ENCODE results near the gene MRPL21. TPM values are rescaled to one million over a fixed set of nuclear protein-coding genes. Genes with fewer than 3 reads are reported as not detected.
"Not testable (repeated sequence)": the region's sequence is repeated elsewhere in the genome, so short reads cannot be mapped to it uniquely, and the experiment has no call there.

The MRPL21 gene
- total RNA-seq, 1 donor from 2014 or later = 43.2 TPM

- no peak for DNase-seq
Measured at GRCh38 chr11:68865241-68865640, 38.4 kb downstream of the MRPL21 start.

GRCh38 chr11:68863553-68864265 is 39.9 kb downstream of the MRPL21 start:
- no peak for DNase-seq

GRCh38 chr11:68862421-68862820 is 41.2 kb downstream of the MRPL21 start:
- DNase-seq = no peak

DNA sequence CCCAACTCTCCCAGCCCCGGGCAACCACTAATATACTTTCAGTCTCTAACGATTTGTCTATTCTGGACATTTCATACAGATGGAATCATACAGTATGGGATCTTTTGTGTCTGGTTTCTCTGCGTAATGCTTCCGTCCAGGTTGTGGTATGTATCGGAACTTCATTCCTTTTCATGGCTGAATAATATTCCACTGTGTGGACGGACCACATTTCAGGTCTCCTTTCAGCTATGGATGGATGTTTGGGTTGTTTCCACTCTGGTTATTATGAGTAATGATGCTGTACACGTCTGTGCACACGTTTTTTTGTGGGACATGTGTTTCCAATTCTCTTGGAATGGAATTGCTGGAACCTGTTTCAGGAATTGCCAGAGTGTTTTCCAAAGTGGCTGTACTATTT is 44.5 kb downstream of the MRPL21 start:
- DNase-seq = no peak

DNA sequence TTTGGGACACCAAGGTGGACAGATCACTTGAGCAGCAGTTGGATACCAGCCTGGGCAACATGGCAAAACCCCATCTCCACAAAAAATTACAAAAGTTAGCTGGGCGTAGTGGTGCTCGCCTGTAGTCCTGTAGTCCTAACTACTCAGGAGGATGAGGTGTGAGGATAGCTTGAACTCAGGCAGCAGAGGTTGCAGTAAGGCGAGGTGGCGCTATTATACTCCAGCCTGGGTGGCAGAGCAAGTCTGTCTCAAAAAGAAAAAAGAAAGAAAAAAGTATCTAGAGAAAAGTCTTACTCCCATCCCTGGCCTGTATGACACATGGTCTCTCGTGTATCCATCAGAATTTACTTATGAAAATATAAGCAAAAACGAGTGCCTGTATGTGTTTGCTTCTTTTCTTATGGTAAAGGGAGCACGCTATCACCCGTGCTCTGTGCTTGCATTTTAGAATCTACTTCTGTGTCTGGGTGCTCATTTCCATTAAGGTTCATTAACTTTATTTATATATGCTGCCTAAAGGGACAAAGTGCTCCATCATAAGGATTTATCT is 46.5 kb downstream of the MRPL21 start:
- no peak for DNase-seq

DNA sequence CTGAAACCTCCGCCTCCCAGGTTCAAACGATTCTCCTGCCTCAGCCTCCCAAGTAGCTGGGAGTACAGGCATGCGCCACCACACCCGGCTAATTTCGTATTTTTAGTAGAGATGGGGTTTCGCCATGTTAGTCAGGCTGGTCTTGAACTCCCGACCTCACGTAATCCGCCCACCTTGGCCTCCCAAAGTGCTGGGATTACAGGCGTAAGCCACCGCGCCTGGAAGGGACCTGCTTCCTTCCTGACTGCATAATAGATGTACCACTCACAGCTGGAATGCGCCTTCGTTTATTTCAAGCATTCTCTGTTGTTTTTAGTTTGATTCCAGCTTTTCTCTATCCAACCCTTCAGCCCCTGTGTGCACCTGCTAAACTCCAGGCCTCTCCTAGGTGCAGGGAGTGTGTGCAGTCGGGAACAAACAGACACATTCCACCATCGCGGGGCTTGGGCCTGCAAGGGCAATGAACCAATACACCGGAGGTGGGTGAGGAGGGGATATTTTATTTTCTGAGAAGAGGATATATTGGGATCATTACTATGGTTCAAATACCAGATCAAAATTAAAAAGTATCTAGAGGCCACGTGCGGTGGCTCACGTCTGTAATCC is 47.1 kb downstream of the MRPL21 start:
- not testable (repeated sequence) for DNase-seq

DNA sequence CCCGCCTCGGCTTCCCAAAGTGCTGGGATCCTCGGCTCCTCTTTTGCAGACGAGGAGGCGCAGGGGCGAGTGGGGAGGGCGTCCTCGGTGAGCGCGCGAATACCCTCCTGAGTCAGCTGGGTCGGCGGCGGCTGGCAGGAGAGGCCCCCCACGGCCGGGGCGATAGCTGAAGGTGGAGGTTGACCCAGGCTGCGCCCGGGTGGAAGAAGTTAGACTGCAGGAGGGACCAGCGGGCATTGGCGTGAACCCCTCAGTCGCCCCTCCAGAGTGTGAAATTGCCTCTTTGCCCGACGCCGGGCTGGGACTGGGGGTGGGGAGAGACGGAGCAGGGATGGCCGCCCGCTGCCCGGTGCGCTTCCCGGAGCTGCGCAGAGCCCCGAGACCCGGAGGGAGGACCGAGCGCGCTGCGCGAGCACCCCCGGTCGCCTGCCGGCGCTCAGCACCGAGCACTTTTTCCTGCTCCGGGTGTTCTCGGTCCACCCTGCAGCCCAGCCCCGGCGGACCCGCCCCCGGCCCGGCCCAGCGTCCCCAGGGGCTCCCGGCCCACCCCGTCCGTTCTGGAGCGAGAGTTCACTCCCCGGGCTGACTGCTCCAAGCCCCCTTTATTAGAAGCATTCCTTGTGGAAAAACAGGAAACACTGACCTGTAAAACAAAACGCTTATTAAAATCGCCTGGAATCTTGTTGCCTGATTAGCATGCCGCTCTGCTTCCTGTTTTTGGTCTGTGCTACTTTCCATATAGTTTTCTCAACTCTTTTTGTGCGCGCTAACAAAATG is 48.2 kb downstream of the MRPL21 start:
- DNase-seq = no peak

DNA sequence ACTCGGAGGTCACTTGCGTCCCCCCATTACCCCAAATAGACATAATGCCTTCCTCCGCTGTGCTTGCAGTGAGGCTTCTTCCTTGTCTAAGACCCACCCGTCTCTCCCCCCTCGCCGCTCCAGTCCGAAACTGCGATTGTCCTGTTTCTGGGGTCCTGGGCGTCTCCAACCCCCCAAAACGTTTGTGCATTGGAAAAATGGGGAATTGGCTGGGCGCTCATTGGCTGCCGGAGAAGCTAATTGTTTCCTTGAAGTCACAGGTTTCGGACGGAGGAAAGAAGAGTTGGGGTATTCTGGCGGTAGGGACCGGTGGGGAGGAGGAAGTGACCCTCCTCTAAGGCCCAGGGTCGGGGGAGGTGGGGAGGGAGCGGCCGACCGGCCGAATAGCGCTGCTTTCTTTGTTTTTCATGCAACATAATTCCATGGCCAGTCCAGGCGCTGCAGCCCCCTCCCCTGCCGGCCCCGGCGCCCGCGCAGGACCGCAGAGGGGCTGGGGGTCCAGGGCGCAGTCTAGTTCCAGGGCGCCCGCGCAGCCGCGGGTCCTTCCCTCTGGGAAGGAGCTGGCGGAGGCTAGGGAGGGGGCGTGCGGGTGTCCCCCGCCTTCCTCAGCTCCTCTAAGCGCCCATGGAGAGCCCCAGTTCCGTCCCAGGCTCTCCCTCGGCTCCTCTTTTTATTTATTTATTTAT is 49.2 kb downstream of the MRPL21 start:
- no peak for DNase-seq

GRCh38 chr11:68852628-68853027 is 51.0 kb downstream of the MRPL21 start:
- DNase-seq = no peak

GRCh38 chr11:68848429-68848828 is 55.2 kb downstream of the MRPL21 start:
- no peak for DNase-seq

- DNase-seq = no peak
Measured at GRCh38 chr11:68847395-68847794, 56.2 kb downstream of the MRPL21 start.

- no peak for DNase-seq
Measured at GRCh38 chr11:68845351-68846002, 58.2 kb downstream of the MRPL21 start.

GRCh38 chr11:68844801-68845200 is 58.8 kb downstream of the MRPL21 start:
- no peak for DNase-seq

GRCh38 chr11:68844376-68844775 is 59.3 kb downstream of the MRPL21 start:
- no peak for DNase-seq

GRCh38 chr11:68843703-68844312 is 59.8 kb downstream of the MRPL21 start:
- no peak for DNase-seq

DNA sequence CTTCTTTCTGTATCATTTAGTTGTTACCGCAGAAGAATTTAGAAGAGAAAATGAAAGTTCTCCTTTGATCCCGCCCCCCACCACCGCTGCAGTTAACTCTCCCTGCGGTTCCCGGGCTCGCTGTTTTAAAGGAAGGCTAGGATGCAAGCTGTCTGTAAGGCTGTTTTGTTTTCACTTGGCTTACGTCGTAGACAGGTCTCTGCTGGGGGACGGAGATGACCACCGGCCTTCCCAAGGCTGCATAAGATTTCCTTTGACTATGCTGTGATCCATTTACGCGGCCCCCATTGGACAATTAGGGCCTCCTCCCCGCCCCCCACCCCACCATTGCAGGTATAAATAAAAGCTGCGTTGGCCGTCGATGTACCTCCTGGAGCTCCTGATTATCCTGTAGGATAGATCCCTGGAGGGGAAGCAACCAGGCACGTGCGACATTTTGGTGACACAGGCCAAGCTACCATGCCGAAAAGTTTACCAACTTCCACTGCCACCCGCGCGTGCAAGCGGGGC is 60.5 kb downstream of the MRPL21 start:
- DNase-seq = no peak

GRCh38 chr11:68842427-68843051 is 61.1 kb downstream of the MRPL21 start:
- no peak for DNase-seq

DNA sequence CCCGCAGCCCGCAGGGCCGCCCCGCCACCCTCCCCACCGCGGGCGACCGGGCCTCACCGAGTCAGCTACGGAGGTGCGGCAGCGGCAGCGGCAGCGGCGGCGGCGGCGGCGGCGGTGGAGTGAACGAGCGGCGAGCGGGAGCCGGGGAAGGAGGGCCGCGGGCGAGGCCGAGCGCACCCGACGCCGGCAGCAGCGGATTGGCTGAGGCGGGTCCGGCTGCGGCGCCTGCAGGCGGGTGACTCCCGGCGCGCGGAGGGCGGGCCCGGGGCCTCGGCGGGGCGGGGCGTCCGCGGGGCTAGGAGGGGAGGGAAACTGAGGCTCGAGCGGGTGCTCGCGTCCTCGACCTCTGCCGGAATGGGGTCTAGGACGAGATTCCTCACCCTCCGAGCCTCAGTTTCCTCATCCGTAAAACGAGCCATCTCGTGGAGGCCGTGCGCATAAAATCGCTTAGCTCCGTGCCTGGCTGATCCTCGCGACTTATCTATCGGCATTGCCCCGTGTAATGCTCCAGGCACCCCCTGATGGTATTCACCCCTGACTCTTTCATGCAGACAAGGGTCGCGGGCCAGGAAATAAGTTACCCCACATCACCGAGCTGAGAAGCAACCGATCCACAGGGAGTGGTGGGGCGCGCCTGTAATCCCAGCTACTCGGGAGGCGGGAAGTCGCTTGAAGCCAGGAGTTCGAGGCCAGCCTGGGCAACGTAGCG is 61.8 kb downstream of the MRPL21 start, which contains the start of gene CPT1A:
TSS of gene CPT1A (minus strand) at position 199 of the 709 bp plus-strand sequence. CDS start 26,442 bp downstream, outside the sequence.
- peak; percentile 47 for DNase-seq

Measured in occipital lobe (tissue), 2 donors.